HG02588 (cell line): ENCODE results near the gene DNAJB2.
"Not testable (repeated sequence)": the region's sequence is repeated elsewhere in the genome, so short reads cannot be mapped to it uniquely, and the experiment has no call there.

Source experiments
- ATAC-seq: cut with Tn5 transposase; IDR thresholded peaks from one replicate; pipeline ENCODE4 v1.9.1; 2021; ENCODE audit warnings: mild to moderate bottlenecking, moderate library complexity; ENCODE audit not compliant: unreplicated experiment

Gene DNAJB2

DNA sequence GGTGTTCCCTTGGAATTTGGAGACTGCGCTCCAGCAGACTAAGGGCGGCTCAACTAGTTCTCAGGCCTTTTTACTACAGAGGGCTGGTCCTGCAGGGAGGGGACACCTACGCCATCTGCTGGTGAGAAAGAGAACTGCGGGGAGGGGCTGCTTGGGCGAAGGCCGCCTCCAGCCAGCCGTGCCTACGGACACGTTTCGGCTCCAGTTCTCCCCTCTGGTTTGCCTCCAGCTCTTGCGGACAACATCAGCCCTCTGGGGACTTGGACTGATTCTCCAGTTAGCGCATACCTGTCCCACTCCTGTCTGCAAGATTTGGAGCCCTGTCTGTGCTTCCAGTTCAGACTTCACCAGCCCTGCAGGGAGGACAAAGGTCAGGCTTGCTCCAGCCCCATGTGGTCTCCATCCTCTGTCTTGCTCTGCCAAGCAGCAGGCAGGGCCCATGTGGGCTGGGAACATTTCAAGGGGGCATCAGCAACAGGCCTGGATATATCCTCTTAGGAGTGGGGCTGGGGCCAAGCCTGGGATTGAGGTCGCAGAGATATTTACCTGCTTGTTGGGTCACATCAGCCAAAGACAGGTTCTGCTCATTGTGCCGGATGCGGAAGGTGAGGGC is 19.7 kb downstream of the DNAJB2 start:
- ATAC-seq, result peak; percentile 41

- ATAC-seq, result no peak
Observed at GRCh38 chr2:219299372-219299760, 20.2 kb downstream of the DNAJB2 start.

DNA sequence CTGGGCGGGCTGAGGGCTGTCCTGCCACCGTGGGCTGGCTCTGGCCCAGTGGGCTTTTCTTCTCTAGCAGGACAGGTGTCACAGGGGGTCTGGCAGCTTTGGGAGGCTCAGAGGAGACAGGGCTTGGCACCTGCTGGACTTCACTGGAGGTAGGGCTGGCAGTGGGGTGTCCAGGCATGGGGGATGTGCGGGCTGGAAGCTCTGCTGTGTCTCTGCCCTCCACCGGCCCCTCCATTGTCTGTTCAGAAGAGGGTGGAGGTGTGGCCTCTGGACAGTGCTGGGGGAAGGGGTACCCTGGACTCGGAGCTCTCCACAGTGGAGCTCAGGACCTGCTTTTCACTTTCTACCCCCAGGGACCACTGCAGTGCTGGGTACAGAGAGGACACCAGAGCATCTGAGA is 20.9 kb downstream of the DNAJB2 start:
- ATAC-seq, result no peak

- ATAC-seq, result no peak
Observed at GRCh38 chr2:219302412-219302968, 23.3 kb downstream of the DNAJB2 start.

GRCh38 chr2:219304223-219304622 is 25.1 kb downstream of the DNAJB2 start:
- ATAC-seq, result no peak

DNA sequence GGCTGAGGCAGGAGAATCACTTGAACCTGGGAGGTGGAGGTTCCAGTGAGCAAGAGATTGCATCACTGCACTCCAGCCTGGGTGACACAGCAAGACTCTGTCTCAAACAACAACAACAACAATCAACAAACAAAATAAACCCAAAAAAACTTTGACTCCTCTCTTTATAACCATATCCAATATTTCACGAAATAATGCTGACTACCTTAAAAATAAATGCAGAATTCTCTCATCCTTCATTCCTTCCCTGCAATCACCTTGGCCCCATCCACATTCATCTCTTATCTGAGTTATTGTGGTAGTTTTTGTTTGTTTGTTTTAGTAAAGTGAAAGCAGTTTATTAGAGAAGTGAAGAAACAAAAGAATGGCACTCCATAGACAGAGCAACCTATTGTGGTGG is 26.9 kb downstream of the DNAJB2 start:
- ATAC-seq, result no peak

- no peak for ATAC-seq
Observed at GRCh38 chr2:219308142-219309101, 29.3 kb downstream of the DNAJB2 start.

DNA sequence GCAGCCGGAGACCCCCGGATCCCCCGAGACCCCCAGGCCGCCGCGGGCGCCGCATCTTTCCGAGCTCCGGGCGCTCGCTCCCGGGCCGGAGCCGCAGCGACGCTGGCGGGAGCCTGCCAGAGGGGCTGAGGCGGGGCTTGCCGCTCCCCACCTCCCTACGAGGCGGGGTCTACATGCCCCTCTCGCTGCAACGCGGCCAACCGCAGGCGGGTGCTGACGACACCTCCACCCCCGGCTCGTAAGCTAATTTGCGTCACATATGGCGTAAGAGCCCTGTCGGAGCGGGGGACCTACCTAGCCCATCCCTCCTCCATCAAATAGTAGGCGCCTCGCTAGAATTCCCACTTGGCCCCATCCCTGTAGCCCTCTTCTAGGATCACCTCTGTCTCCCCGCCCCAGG is 30.1 kb downstream of the DNAJB2 start, which contains the start of gene PTPRN:
Gene PTPRN, minus strand, starts transcription at position 124 of the 400 bp plus-strand sequence. Its CDS starts 69 bp downstream, at position 55.
- ATAC-seq, result no peak

- ATAC-seq, result not testable (repeated sequence)
Observed at GRCh38 chr2:219312683-219313263, 33.6 kb downstream of the DNAJB2 start.

- no peak for ATAC-seq
Observed at GRCh38 chr2:219314804-219315468, 35.8 kb downstream of the DNAJB2 start.

DNA sequence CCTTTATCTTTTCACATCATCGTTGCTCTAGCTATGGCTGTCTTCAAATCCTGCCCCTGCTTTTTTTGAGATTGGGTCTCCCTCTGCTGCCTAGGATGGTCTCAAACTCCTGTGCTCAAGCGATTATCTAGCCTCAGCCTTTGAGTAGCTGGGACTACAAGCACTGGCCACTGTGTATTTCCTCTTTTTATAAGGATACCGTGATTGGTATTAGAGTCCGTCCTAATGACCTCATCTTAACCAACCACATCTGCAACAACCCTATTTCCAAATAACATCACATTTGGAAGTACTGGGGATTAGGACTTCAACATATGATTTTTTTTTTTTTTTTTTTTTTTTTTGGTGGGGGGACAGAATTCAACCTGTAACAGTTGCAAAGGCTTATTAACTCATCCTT is 44.3 kb downstream of the DNAJB2 start:
- ATAC-seq, result no peak

DNA sequence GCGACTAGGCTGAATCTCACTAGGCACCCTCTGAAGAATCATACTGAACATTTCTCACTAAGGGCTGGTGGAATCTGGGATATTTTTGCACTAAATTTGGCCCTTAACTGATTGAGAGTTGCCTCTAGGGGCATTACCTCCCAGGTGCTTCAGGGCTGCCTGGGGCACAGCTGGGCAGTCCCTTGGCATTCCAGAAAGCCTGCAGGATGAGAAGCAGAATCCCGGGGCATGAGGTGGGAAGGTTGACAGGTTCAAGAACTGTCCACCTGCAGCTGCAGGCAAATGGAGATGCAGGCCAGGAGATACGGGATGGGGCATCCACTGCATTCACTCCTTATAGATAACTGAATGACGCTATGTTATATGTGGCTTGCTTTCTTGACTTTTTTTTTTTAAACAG is 46.0 kb downstream of the DNAJB2 start:
- no peak for ATAC-seq

GRCh38 chr2:219325657-219326315 is 46.6 kb downstream of the DNAJB2 start:
- no peak for ATAC-seq

DNA sequence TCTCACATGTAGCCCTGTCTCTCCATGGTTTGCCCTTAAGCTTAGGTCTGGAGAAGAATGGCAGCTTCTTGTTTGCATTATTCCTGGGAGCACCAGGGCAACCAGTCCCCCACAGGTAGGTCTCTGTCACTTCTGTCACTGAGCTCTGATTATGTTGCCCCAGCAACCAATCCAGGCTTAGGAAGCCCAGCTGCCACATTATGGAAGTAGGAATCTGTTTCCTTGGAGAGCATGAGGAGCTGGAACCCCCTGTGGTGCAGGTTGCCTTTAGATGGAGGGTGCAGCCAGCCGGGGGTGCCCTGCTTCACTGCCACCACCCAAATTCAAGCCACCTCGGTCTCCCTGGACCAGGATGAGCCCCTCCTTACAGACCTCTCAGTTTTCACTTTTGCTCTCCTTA is 48.6 kb downstream of the DNAJB2 start:
- ATAC-seq, result no peak

GRCh38 chr2:219331560-219332213 is 52.5 kb downstream of the DNAJB2 start:
- no peak for ATAC-seq

DNA sequence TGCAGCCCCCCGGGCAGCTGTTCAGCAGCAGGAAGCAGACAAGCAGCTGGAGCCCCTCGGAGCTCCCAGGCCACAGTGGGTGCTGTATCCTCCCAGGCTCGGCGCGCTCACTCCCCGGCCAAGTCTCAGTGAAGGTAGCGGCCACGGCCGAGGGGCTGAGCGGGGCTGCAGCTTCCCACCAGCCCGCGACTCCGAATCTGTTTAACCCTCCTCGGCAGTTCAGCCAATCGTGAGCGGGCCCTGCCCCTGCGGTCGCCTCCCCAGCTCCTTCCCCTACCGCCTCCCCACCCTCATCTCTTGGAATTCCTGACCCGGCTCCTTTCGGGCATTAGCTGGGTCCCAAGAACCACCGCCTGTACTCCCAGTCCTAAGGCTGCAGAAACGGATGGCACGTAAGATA is 53.4 kb downstream of the DNAJB2 start, which contains the start of gene RESP18:
Gene RESP18, minus strand, starts transcription at position 203 of the 400 bp plus-strand sequence.
- ATAC-seq, result no peak

DNA sequence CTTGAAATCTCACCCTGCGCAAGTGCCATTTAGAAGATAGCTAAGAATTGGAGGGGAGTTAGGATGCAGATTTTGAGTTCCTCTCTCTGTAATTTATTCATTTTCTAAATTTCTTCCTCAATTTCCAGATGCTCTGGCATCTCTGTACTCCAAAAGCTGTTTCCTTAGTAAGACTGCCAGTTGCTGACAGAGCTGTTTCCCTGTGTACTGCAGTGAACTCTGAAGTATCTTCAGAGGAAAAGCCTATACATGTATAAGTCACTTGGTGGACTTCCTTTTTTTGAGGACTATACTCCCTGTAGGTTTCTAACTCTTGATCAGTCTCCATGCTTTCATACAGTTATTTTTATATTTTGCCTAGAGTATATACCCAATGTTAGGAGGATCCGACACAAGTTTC is 54.9 kb downstream of the DNAJB2 start:
- ATAC-seq, result no peak

DNA sequence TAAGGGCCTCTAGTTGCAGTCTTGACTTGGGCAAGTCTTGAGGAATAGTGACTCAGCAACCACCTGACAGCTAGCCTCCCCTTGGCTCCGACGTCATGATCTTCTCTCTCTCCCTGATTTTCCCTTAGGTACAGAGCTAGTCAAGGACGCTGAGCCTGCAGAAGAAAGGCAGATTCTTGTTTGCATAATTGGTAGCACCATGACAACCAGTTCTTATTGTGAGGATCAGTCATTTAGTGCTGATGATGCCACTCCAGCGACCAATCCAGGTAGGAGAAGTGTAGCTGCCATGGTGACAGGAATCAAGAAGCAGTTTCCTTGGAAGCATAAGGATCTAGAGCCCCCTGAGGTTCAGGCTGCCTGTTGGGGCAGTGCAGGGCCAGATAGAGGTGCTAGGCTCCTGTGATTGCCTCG is 56.2 kb downstream of the DNAJB2 start:
- ATAC-seq, result no peak
